Stimulated activated CD8-positive, alpha-beta memory T cell treated with anti-CD3 and anti-CD28 coated beads, Interleukin-15, amount 100 ng/mL, for 1 hour (primary cell): Measurements from ENCODE around the gene ASB1.
"Not testable (repeated sequence)": the region's sequence is repeated elsewhere in the genome, so short reads cannot be mapped to it uniquely, and the experiment has no call there.

ENCODE experiments used
- DNase-seq: peaks from one replicate; pipeline ENCODE4 v3.0.0-alpha.2; 2020; ENCODE audit warnings: low read depth

ASB1 gene

GRCh38 chr2:238423561-238424312 is 3.0 kb upstream of the ASB1 start:
- no peak for DNase-seq

GRCh38 chr2:238424313-238424700 is 2.4 kb upstream of the ASB1 start:
- no peak for DNase-seq

DNA sequence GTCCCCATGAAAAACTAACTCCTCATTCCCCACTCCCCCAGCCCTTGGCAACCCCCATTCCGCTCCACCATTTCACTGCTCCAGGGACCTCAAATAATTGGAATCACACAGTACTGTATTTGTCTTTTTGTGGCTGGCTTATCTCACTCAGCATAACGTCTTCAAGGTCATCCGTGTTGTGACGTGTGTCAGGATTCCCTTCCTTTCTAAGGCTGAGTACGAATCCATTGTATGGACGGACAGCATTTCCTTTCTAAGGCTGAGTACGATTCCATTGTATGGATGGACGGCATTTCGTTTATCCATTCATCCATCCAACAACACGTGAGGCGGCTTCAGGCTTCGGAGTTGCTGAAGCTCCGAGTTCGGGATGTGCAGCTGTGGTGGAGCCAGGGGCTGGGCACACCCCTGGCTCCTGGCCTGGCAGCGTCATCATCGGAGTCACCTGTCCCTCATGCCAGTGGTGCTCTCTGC is 1.2 kb upstream of the ASB1 start:
- DNase-seq, result no peak

DNA sequence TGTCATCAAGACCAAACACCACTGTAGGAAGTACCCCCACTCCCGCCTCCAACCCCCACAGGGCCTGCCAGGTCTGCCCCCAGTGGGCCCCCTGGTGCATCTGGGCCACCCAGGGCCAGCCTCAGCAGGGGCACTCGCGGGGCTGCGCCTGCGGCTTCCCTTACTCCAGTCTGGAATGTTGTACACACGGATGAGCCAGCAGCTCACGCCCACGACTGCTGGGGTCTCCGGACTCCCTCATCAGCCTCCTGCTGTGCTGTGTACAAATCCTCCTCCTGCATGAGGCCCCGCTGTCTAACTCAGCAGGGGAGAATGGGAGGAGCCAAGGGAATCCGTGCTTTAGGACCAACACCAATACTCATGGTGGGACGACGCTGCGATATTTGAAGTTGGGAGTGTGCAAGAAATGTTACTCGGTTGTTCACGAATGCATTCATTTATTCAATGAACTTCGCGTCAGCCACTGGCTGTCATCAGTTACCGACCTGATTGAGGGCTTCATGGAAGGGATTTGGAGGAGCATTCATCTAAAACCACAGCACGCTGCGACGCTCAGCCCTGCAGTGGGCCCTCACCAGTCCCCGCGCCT is 654 bp upstream of the ASB1 start:
- no peak for DNase-seq

GRCh38 chr2:238427435-238428162 is 872 bp downstream of the ASB1 start:
- no peak for DNase-seq

DNA sequence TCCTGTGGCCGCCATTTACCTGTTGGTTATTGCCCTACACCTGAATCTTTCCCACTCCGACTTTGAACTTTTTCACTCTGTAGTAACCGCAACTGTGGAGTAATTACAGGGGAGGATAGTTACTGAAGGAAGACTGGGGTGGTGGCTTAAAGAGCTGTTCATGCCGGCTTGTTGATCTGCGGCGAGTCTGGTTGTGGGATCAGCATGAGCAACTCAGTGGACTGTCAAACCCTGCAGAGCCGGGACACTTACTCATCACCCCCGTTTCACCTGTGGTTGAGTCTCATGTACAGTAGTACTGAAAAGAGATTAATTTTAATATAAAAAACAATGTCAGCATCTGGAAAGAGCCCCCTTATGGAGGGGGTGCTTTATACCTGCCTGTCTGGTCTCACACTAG is 2.1 kb downstream of the ASB1 start:
- no peak for DNase-seq

- DNase-seq, result no peak
Measured at GRCh38 chr2:238430781-238431180, 4.1 kb downstream of the ASB1 start.

GRCh38 chr2:238431456-238431855 is 4.7 kb downstream of the ASB1 start:
- no peak for DNase-seq

DNA sequence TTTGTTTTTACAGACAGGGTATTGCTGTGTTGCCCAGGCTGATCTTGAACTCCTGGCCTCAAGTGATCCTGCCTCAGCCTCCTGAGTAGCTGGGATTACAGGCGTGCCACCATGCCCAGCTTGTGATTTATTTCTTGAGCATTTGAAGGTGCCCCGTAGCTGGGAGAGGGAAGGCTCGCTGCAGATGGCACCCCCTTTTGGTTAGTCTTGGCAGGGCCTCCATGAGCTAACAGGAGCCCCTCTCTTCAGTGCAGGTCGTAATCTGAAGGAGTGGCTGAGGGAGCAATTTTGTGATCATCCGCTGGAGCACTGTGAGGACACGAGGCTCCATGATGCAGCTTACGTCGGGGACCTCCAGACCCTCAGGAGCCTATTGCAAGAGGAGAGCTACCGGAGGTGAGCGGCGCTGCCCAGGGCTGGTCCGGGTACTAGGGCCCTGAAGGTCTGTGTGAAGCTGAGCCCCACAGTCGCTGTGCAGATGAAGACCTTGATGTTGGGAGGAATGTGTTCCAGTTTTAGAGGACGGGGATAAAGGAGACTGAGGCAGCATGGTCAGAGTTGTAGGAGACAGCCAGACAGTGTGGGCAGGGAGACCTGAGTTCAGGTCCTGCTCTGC is 6.7 kb downstream of the ASB1 start:
- DNase-seq, result no peak

DNA sequence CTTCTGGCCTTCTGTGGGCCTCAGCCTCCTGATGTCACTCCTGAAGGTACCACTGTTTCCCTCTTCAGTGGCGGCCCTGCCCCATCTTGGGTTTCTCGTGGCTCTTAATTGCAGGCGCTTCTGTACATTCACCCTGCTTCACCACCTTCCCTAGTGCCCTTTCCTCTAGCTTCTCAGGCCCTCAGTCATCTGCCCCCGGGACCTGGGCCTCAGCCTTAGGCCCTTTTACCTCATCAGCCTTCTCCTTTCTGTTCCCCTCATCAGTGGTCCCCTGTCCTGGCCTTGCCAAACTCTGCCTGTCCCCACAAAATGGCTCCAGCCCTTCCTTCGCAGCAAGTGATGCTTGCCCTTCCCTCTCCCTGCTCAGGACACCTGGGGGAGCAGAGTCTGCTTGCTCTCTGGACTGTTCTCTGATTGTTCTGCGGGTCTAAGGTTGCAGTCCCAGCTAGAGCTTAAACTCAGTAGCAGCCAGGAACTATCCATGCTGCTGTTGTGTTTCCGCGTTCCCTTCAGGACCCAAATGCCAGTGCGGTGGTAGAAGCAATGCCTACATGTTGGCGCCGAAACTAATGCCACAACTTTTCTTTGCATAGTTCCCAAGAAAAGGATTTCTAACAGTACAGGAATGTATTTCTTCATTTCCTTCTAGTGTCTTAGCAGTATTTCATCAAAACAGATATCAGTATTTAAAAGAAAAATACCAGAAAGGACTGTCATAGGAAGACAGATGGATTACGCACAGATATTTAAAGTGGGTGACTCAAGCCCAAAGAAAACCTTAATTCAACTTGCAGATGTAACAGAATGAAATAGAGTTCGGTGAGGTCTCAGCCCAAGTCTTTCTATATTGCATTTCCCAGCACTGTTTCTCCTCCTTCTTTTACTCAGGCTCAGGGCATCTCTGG is 7.5 kb downstream of the ASB1 start:
- DNase-seq, result no peak

GRCh38 chr2:238434846-238435751 is 8.4 kb downstream of the ASB1 start:
- DNase-seq, result no peak

DNA sequence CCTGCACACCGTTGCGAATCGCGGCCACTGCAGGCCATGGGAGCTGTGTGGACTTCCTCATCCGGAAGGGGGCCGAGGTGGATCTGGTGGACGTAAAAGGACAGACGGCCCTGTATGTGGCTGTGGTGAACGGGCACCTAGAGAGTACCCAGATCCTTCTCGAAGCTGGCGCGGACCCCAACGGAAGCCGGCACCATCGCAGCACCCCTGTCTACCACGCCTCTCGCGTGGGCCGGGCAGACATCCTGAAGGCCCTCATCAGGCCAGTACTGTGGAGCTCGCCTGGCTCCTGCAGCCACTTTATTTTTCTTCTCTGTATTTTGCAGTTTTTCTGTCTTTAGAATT is 9.0 kb downstream of the ASB1 start:
- no peak for DNase-seq

DNA sequence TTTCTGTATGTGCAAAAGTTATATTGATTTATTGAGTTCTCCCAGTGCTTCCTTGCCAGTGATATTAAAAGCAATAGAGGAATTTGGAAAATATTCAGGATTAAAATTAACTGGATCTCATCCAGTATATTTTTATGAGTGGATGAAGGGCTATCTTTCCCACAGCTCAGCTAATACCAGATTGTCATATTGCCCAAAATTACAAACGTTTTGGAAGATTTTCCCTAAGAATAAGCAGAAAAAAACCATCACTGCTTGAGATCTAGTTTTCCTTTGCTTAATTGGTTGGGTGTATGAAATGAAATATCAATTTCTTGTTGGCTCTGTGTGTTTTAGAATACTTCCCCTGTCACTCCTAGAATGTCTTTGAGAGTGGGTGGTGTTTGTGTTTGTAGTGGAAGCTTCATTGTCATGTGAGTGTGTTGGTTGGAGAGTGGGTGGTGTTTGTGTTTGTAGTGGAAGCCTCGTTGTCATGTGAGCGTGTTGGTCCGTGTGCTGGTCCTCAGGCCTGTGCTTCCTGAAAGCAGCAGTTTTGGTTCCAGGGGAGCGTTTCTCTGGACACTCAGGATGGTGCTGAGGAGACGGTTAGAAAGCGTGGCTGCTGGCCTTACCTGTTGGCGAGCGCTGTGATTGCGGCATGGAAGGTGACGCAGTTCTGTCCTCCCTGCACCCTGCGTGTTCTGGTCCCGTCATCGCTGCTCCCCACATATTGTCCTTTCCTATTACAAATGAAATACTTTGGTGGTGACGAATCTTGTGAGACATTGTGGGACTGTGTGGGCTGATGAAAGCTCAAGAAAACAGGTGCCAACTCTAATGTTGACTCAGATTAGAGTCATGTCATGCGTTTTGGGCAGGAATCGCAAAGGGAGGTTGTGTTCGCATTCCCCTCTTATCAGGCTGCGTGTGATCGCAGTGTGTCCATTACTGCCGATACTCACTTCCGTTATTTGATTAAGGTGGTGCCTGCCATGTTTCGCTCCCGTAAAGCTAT is 12.4 kb downstream of the ASB1 start:
- no peak for DNase-seq

DNA sequence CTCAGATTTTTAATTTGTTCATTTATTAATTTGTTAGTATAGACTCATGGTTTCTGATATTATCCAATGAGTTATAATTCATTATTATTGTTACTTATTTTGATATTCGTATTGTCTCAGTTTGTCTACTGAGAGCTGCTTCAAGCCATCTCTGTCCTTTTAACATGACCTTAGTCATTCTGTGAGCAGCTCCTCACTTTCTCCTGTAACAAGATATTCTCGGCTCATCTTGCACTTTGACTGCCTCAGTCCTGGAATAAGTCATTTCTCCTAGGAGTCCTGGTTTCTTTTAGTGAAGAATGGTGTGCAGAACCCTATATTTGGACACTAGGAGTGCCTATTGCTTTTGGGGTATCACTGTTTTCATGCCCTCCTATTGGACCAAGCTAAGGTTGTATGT is 13.2 kb downstream of the ASB1 start:
- DNase-seq, result no peak

DNA sequence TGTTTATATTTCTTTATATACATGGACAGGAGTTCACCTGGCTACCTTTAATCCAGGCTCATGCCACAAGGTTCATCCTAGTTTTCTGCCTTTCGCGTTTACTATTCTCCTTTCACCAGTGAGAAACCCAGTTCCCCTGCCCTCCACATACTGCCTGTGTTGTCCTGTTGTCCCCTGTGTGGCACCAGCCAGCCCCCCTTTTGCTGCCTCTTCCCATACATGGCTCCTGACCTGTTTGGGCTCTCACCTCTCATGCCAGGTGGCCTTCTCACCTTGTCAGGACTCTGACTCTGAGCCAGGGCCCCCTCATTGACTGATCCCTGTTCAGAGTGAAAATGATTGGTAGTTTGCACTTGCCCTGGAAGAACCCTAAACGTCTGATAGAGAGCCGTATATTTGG is 13.6 kb downstream of the ASB1 start:
- no peak for DNase-seq

DNA sequence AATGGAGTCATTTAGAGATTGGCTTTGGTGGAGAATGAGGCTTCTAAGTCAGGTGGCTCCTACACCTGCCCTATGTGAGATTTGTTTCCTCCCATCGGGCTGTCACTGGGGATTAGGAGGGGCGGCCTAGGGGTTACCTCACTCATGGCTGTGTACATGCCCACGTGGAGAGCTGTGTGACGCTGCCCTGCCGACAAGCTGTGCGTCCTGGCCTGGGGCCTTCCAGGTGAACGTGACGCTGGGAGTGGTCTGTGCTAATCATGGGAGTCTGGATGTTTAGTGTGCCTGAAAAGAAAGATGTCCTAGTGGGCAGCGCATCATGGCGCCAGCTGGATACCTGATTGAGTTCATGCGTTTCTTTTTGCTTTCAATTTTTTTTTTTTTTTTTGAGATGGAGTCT is 14.0 kb downstream of the ASB1 start:
- no peak for DNase-seq

DNA sequence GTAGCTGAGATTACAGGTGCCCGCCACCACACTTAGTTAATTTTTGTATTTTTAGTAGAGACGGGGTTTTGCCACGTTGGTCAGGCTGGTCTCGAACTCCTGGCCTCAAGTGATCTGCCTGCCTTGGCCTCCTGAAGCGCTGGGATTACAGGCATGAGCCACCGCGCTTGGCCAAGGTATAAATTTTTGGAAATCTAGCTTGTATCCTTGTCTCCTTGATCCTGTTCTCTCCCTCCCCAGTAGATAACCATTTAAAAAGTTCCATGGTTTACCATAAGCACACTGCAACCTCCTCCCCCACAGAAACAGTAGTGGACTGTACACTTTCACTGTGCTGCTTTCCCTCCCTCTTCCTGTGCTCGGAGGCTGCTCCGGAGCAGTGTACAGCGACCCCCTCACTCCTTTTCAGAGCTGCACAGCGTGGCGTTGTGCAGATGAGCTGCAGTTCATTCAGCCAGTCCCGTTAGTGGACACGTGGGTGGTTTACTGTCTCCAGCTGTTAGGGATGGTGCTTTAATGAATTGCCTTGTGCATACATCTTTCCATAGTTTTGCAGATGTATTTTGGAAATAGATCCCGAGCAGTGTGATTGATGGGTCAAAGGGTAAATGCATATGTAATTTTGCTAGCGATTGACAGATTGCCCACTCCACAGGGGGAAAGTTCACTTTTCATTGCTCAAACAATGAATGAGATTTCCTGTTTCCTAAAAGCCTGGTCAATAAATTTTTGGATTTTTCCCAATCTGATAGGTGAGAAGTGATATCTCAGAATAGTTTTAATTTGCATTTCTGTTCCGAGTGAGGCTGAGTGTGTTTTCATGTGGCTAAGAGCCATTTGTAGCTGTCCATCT is 14.8 kb downstream of the ASB1 start:
- DNase-seq, result no peak

DNA sequence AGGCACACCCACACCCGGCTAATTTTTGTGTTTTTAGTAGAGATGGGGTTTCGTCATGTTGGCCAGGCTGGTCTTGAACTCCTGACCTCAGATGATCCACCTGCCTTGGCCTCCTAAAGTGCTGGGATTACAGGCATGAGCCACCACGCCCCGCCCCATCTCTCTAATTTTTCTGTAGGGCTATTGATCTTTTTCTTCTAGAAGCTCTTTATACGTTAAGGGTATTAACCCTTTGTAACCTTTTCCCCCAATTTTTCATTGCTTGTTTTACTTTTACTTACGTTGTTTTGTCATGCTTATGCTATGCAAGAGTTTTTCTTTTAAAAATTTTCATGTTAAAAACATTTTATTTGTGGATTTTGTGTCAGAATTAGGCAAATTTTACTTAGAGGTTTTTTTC is 15.5 kb downstream of the ASB1 start:
- not testable (repeated sequence) for DNase-seq

- no peak for DNase-seq
Measured at GRCh38 chr2:238444242-238444641, 17.5 kb downstream of the ASB1 start.
